ENCODE results near the gene MLIP.

GRCh38 chr6:54307439-54307910 lies 196.2 kb downstream of the MLIP start:
- TF ChIP-seq EZH2 (IDR thresholded peaks at IDR 0.05) (no peak), CTCF (IDR thresholded peaks at IDR 0.05) (no peak)

All from neural progenitor cell (in vitro differentiated cells).